NCI-H146 treated with DMSO at 0.1 percent for 48 hours (cell line): Measurements from ENCODE around the gene COL27A1.

ENCODE experiments used
- DNase-seq: peaks from one replicate; lab custom pipeline; 2025; ENCODE audit not compliant: unreplicated experiment; lab: John Stamatoyannopoulos, UW

COL27A1 gene

GRCh38 chr9:114141553-114142402 lies 13.6 kb upstream of the COL27A1 start:
- no peak for DNase-seq

GRCh38 chr9:114143234-114143633 lies 12.1 kb upstream of the COL27A1 start:
- no peak for DNase-seq

GRCh38 chr9:114146735-114147134 lies 8.6 kb upstream of the COL27A1 start:
- no peak for DNase-seq

- no peak for DNase-seq
These were observed 6.2 kb upstream of the COL27A1 start for GRCh38 chr9:114149181-114149580.

- DNase-seq: no peak
These were observed 5.5 kb upstream of the COL27A1 start for GRCh38 chr9:114149765-114150340.

GRCh38 chr9:114150608-114151007 lies 4.7 kb upstream of the COL27A1 start:
- no peak for DNase-seq

- DNase-seq: no peak
These were observed 3.8 kb upstream of the COL27A1 start for GRCh38 chr9:114151426-114151956.

- DNase-seq: no peak
These were observed 1.4 kb upstream of the COL27A1 start for GRCh38 chr9:114153761-114154599.

- DNase-seq: no peak
These were observed 686 bp upstream of the COL27A1 start for GRCh38 chr9:114154600-114155102.

- no peak for DNase-seq
These were observed 789 bp downstream of the COL27A1 start for GRCh38 chr9:114155995-114156656.

GRCh38 chr9:114156657-114157421 lies 1.5 kb downstream of the COL27A1 start:
- DNase-seq: no peak

- no peak for DNase-seq
These were observed 2.3 kb downstream of the COL27A1 start for GRCh38 chr9:114157516-114158176.

- no peak for DNase-seq
These were observed 3.3 kb downstream of the COL27A1 start for GRCh38 chr9:114158482-114159130.

GRCh38 chr9:114159691-114160090 lies 4.4 kb downstream of the COL27A1 start:
- no peak for DNase-seq

GRCh38 chr9:114161513-114161912 lies 6.2 kb downstream of the COL27A1 start:
- no peak for DNase-seq

GRCh38 chr9:114163517-114163951 lies 8.2 kb downstream of the COL27A1 start:
- no peak for DNase-seq

- no peak for DNase-seq
These were observed 9.0 kb downstream of the COL27A1 start for GRCh38 chr9:114164191-114164794.

GRCh38 chr9:114165407-114166102 lies 10.2 kb downstream of the COL27A1 start:
- no peak for DNase-seq
